ENCODE results near the gene YRDC. TPM values are rescaled to one million over a fixed set of nuclear protein-coding genes. Genes with fewer than 3 reads are reported as not detected.
A peak's percentile ranks its signal among the peaks of the same experiment; 100 is the strongest.

The YRDC gene
- polyA plus RNA-seq, 1 of the 3 experiments (the other 2 are of a cell fraction) = 34.2 TPM

DNA sequence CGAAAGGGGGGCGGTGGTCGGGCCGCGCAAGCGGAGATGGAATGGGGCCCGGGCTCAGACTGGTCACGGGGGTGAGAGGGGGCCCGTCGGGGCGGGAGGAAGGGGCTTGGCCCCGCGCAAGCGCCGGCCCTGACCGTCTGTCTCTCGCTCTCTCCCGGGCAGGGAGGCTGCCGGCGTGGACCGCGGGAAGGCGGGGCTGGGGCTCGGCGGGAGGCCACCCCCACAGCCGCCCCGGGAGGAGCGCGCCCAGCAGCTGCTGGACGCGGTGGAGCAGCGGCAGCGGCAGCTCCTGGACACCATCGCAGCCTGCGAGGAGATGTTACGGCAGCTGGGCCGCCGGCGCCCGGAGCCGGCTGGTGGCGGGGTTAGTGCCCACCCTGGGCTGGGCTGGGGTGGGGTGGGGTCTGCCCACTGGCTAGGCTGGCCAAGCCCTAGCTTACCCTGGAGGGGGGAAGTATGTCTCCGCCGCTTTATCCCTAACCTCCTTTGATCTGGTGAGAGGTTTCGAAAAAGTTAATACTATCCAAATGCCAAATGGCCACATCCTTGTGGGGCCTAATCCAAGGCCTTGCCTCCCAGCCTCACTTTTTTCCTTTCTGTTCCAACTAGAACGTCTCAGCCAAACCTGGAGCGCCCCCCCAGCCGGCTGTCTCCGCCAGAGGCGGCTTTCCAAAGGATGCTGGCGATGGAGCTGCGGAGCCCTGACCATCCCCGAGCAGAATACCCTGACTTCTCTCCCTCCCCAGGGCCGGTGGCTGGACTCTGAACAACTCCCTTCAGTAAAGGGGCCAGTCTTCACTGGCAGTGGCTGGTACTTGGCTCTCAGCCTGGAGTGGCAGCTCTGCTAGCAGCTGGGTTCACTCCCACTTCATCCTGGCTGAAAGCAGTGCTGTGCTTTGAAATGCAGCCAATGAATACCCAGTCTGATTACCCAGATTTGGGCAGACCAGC lies 636 bp upstream of the YRDC start (continued):
- no peak for TF ChIP-seq CTCF (IDR thresholded peaks at IDR 0.05)
- TF ChIP-seq, protein P1, sequence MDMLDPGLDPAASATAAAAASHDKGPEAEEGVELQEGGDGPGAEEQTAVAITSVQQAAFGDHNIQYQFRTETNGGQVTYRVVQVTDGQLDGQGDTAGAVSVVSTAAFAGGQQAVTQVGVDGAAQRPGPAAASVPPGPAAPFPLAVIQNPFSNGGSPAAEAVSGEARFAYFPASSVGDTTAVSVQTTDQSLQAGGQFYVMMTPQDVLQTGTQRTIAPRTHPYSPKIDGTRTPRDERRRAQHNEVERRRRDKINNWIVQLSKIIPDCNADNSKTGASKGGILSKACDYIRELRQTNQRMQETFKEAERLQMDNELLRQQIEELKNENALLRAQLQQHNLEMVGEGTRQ (IDR thresholded peaks at IDR 0.05; ENCODE audit: borderline replicate concordance, low read depth, low read length) = no peak
- TF ChIP-seq RFX5 (IDR thresholded peaks at IDR 0.05; ENCODE audit: low read length) = no peak
- no peak for TF ChIP-seq GABPA (IDR thresholded peaks at IDR 0.05; ENCODE audit: low read depth)
- TF ChIP-seq, protein P2, sequence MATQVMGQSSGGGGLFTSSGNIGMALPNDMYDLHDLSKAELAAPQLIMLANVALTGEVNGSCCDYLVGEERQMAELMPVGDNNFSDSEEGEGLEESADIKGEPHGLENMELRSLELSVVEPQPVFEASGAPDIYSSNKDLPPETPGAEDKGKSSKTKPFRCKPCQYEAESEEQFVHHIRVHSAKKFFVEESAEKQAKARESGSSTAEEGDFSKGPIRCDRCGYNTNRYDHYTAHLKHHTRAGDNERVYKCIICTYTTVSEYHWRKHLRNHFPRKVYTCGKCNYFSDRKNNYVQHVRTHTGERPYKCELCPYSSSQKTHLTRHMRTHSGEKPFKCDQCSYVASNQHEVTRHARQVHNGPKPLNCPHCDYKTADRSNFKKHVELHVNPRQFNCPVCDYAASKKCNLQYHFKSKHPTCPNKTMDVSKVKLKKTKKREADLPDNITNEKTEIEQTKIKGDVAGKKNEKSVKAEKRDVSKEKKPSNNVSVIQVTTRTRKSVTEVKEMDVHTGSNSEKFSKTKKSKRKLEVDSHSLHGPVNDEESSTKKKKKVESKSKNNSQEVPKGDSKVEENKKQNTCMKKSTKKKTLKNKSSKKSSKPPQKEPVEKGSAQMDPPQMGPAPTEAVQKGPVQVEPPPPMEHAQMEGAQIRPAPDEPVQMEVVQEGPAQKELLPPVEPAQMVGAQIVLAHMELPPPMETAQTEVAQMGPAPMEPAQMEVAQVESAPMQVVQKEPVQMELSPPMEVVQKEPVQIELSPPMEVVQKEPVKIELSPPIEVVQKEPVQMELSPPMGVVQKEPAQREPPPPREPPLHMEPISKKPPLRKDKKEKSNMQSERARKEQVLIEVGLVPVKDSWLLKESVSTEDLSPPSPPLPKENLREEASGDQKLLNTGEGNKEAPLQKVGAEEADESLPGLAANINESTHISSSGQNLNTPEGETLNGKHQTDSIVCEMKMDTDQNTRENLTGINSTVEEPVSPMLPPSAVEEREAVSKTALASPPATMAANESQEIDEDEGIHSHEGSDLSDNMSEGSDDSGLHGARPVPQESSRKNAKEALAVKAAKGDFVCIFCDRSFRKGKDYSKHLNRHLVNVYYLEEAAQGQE (IDR thresholded peaks at IDR 0.05; ENCODE audit: low read depth, low read length) = no peak
- no peak for TF ChIP-seq TAF1 (IDR thresholded peaks at IDR 0.05; ENCODE audit: borderline replicate concordance, low read depth, low read length)
- TF ChIP-seq, protein P3, sequence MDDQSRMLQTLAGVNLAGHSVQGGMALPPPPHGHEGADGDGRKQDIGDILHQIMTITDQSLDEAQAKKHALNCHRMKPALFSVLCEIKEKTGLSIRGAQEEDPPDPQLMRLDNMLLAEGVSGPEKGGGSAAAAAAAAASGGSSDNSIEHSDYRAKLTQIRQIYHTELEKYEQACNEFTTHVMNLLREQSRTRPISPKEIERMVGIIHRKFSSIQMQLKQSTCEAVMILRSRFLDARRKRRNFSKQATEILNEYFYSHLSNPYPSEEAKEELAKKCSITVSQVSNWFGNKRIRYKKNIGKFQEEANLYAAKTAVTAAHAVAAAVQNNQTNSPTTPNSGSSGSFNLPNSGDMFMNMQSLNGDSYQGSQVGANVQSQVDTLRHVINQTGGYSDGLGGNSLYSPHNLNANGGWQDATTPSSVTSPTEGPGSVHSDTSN (IDR thresholded peaks at IDR 0.05) = peak; percentile 51
- TF ChIP-seq CHD2 (IDR thresholded peaks at IDR 0.05; ENCODE audit: low read length, partially characterized antibody) = no peak
- 0 out of 2 replicates have a peak, but pooled peaks have one; percentile 6 for TF ChIP-seq JUND (IDR thresholded peaks at IDR 0.05)
- peak; percentile 70 for TF ChIP-seq MXI1 (IDR thresholded peaks at IDR 0.05; ENCODE audit: low read depth, low read length)
- peak; percentile 70; the same call in 1 of the 2 replicates for TF ChIP-seq SIN3A (IDR thresholded peaks at IDR 0.05; ENCODE audit: borderline replicate concordance, low read depth, low read length)

Measured in SK-N-SH (cell line).